Panc1 (cell line): ENCODE data around the gene TRAF6. TPM values are rescaled to one million over a fixed set of nuclear protein-coding genes. Genes with fewer than 3 reads are reported as not detected.
"Not testable (repeated sequence)": the region's sequence is repeated elsewhere in the genome, so short reads cannot be mapped to it uniquely, and the experiment has no call there.

Experiments used
- ATAC-seq: fragments of 200-7000 bp; cut with Tn5 transposase; 2 replicates; pipeline ENCODE4 v1.9.1; 2020; ENCODE audit warnings: mild to moderate bottlenecking, moderate library complexity
- BruUV-seq: library from RNA; stranded (reverse); fragments of 400-500 nt; replicated peaks from 2 replicates; lab custom pipeline; 2021; lab: Mats Ljungman, UMichigan
- CTCF ChIA-PET: fragments of 300-600 bp; sonication (Branson Sonifier 250); formaldehyde crosslinking; loops from one replicate; lab custom pipeline; 2022; ENCODE audit warnings: antibody characterized with exemption; lab: Charles Lee
- POLR2A ChIA-PET: fragments of 300-600 bp; sonication (Branson Sonifier 250); formaldehyde crosslinking; loops from one replicate; lab custom pipeline; 2022; ENCODE audit warnings: antibody characterized with exemption; lab: Charles Lee
- DNase-seq: peaks from one replicate; pipeline ENCODE4 v3.0.0-alpha.2; 2010; ENCODE audit warnings: low read depth, low spot score
- H3K27ac ChIP-seq: 2 replicates; pipeline ENCODE4 v1.5.1; 2011; ENCODE audit warnings: mild to moderate bottlenecking, low read length, inconsistent platforms
- H3K27me3 ChIP-seq: fragments of 200-500 bp; sonication (Bioruptor generic); 2 replicates; pipeline ENCODE4 v1.6.0; 2014; ENCODE audit warnings: low read length, inconsistent platforms; ENCODE audit not compliant: control insufficient read depth, insufficient read depth
- H3K36me3 ChIP-seq: fragments of 200-500 bp; sonication (Bioruptor generic); 2 replicates; pipeline ENCODE4 v1.5.1; 2014; ENCODE audit warnings: inconsistent platforms, mild to moderate bottlenecking, low read length, moderate library complexity; ENCODE audit not compliant: control insufficient read depth, insufficient read depth
- H3K4me1 ChIP-seq: 2 replicates; pipeline ENCODE4 v1.5.1; 2011; ENCODE audit warnings: inconsistent platforms, mild to moderate bottlenecking, low read length, moderate library complexity; ENCODE audit not compliant: control insufficient read depth, insufficient read depth
- H3K4me3 ChIP-seq, 2 experiments: 2 replicates each; pipeline ENCODE4 v1.5.1; 2011 to 2012; ENCODE audit warnings: low read depth in 2 of 2, low read length in 2 of 2, mild to moderate bottlenecking in 2 of 2, inconsistent platforms in 1 of 2, moderate library complexity in 1 of 2
- H3K9me3 ChIP-seq: fragments of 200-500 bp; sonication (Bioruptor generic); 2 replicates; pipeline ENCODE4 v1.5.1; 2014; ENCODE audit warnings: low read depth, mild to moderate bottlenecking, inconsistent platforms, low read length, moderate library complexity; ENCODE audit not compliant: control insufficient read depth, insufficient read depth
- POLR2AphosphoS5 ChIP-seq: IDR thresholded peaks from 2 replicates; pipeline ENCODE4 v1.6.1; 2012; ENCODE audit warnings: mild to moderate bottlenecking, low read depth, low read length, moderate library complexity
- SIN3A ChIP-seq: IDR thresholded peaks from 2 replicates; pipeline ENCODE4 v1.6.1; 2012; ENCODE audit warnings: low read depth, mild to moderate bottlenecking, low read length, moderate library complexity, borderline replicate concordance; ENCODE audit not compliant: insufficient read depth
- TCF7L2 ChIP-seq: IDR thresholded peaks from 2 replicates; pipeline ENCODE4 v1.6.1; 2011; ENCODE audit warnings: mild to moderate bottlenecking, low read depth, low read length, inconsistent platforms
- in situ Hi-C: cut with HindIII; loops from 2 replicates; pipeline ENCODE4 v1.10.0; 2016; ENCODE audit warnings: low sequenced_read_pairs, low pct_unique_long_range_greater_than_20kb
- intact Hi-C: fragments of 100-400 bp; cut with micrococcal nuclease; formaldehyde crosslinking; loops from one replicate; pipeline ENCODE4 v1.10.0; 2022; ENCODE audit not compliant: unreplicated experiment
- total RNA-seq: library from RNA; stranded (reverse); gene quantifications from one replicate; pipeline ENCODE4 v1.2.1, GENCODE V29; 2021; ENCODE audit not compliant: unreplicated experiment
- TF ChIP-seq, protein P1 (sequence below): fragments of 450-650 bp; IDR thresholded peaks from 2 replicates; pipeline ENCODE4 v1.5.1; 2017; ENCODE audit warnings: mild to moderate bottlenecking
- TF ChIP-seq, protein P2 (sequence below), 2 experiments: IDR thresholded peaks; 2 replicates each; pipeline ENCODE4 v1.6.1; 2011 to 2012; ENCODE audit warnings: low read depth in 2 of 2, control low read depth in 1 of 2, low read length in 1 of 2, mild to moderate bottlenecking in 1 of 2, moderate library complexity in 1 of 2; ENCODE audit not compliant: insufficient read depth in 1 of 2

TRAF6 gene
- total RNA-seq, 1 experiment from 2014 or later, result 10.9 TPM

DNA sequence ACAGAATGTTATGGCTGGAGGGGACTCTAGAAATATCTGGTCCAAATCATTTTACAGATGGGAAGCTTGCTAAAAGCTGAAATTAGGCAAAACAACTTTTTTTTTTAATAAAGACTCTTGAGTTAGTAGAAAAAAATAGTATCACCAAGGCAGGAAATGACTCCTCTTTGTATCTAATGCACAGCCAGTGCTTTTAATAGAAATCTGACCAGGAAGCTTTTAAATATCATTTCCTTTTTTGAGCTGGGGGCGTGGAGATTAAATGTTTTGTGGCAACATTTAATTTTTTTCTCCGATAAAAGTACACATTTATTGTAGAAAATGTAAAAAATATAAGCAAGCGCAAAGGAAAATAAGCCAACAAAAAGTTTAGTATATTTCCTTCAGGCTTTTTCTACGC, 22.5 kb downstream of the TRAF6 start:
- H3K27me3 ChIP-seq, result no peaks in the 10 kb centered on the region
- H3K36me3 ChIP-seq, result peaks cover 7% of the 10 kb centered on the region
- no TSS peak for BruUV-seq
- in situ Hi-C loops (no loop called here), intact Hi-C loops (no loop called here)
- no peak overlapping the region for H3K27ac ChIP-seq
- no peaks in the 10 kb centered on the region for H3K4me1 ChIP-seq
- POLR2A ChIA-PET, result interaction anchor here (0.8 kb wide), 1 partner anchor 14 kb away, joined by 8 read pairs; no protein-coding TSS in a partner anchor
- H3K4me3 ChIP-seq, result no peak overlapping the region
- CTCF ChIA-PET, result no interaction called here
- ATAC-seq, result no peak
- H3K9me3 ChIP-seq, result no peaks in the 10 kb centered on the region
- DNase-seq, result no peak
- TF ChIP-seq, protein P1, sequence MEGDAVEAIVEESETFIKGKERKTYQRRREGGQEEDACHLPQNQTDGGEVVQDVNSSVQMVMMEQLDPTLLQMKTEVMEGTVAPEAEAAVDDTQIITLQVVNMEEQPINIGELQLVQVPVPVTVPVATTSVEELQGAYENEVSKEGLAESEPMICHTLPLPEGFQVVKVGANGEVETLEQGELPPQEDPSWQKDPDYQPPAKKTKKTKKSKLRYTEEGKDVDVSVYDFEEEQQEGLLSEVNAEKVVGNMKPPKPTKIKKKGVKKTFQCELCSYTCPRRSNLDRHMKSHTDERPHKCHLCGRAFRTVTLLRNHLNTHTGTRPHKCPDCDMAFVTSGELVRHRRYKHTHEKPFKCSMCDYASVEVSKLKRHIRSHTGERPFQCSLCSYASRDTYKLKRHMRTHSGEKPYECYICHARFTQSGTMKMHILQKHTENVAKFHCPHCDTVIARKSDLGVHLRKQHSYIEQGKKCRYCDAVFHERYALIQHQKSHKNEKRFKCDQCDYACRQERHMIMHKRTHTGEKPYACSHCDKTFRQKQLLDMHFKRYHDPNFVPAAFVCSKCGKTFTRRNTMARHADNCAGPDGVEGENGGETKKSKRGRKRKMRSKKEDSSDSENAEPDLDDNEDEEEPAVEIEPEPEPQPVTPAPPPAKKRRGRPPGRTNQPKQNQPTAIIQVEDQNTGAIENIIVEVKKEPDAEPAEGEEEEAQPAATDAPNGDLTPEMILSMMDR, result no peak
- TF ChIP-seq TCF7L2, result no peak
- TF ChIP-seq SIN3A, result no peak
- TF ChIP-seq, protein P2, sequence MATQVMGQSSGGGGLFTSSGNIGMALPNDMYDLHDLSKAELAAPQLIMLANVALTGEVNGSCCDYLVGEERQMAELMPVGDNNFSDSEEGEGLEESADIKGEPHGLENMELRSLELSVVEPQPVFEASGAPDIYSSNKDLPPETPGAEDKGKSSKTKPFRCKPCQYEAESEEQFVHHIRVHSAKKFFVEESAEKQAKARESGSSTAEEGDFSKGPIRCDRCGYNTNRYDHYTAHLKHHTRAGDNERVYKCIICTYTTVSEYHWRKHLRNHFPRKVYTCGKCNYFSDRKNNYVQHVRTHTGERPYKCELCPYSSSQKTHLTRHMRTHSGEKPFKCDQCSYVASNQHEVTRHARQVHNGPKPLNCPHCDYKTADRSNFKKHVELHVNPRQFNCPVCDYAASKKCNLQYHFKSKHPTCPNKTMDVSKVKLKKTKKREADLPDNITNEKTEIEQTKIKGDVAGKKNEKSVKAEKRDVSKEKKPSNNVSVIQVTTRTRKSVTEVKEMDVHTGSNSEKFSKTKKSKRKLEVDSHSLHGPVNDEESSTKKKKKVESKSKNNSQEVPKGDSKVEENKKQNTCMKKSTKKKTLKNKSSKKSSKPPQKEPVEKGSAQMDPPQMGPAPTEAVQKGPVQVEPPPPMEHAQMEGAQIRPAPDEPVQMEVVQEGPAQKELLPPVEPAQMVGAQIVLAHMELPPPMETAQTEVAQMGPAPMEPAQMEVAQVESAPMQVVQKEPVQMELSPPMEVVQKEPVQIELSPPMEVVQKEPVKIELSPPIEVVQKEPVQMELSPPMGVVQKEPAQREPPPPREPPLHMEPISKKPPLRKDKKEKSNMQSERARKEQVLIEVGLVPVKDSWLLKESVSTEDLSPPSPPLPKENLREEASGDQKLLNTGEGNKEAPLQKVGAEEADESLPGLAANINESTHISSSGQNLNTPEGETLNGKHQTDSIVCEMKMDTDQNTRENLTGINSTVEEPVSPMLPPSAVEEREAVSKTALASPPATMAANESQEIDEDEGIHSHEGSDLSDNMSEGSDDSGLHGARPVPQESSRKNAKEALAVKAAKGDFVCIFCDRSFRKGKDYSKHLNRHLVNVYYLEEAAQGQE (IDR thresholded peaks at IDR 0.05; ENCODE audit: insufficient read depth in 1 of 2, low read depth in 2 of 2, low read length in 1 of 2), result no peak
- no peak for TF ChIP-seq POLR2AphosphoS5

DNA sequence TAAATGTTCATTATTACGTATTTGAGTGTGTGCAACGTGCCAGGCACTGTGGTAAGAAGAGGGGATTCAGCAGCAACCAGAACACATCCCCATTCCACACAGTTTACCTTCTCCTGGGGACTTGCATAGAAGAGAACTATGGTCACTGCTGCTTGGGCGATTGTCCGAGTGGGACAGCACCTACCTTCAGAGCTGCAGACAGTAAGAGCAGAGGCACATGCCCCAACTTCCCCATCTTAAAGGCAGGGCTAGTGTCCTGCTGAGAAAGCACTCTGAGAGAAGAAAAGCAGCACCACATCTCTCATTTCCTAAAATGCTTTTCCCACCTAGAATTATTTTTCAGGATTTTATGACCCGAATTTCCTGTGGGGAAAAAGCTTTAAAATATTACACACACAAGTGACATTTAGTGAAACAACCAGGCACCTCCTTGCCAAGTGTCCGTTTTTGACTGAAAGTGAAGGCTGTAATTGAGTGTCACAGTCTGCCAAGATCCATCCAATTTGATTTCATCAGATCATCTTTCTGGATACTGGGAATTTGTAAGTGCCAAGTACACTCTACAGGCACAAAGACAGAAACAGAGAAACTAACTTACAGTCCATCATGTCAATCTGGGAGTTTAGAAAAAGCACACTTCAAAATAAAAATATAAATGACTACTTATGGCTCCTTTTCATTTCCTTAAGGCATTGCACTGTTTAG, 24.6 kb downstream of the TRAF6 start:
- no peak for TF ChIP-seq TCF7L2
- TF ChIP-seq, protein P2 (IDR thresholded peaks at IDR 0.05; ENCODE audit: insufficient read depth in 1 of 2, low read depth in 2 of 2, low read length in 1 of 2), result no peak
- no peak for TF ChIP-seq POLR2AphosphoS5
- TF ChIP-seq SIN3A, result no peak
- TF ChIP-seq, protein P1, result no peak
- Histone ChIP-seq H3K9me3 (no peaks in the 10 kb centered on the region), H3K27ac (no peak overlapping the region), H3K4me1 (no peaks in the 10 kb centered on the region), H3K36me3 (peaks cover 4% of the 10 kb centered on the region; the same call in 1 of the 2 replicates), H3K27me3 (no peaks in the 10 kb centered on the region), H3K4me3 (no peak overlapping the region)
- no TSS peak for BruUV-seq
- DNase-seq (no peak), ATAC-seq (no peak)
- in situ Hi-C loops (no loop called here), intact Hi-C loops (no loop called here)
- ChIA-PET CTCF (no interaction called here), POLR2A (no interaction called here)

DNA sequence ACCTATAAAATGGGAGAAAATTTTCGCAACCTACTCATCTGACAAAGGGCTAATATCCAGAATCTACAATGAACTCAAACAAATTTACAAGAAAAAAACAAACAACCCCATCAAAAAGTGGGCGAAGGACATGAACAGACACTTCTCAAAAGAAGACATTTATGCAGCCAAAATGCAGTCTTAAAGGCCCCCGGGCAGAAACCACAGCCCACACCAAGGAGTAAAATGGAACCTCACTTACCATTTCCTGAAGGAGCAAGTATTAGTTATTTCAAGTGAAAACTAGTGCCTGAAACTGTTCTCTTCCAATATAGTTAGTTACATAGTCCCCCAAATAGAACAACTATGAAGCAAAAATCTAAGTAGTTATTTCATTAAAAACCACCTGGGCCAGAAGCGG, 27.0 kb downstream of the TRAF6 start:
- H3K4me1 ChIP-seq, POLR2A ChIA-PET, H3K4me3 ChIP-seq, BruUV-seq, CTCF ChIA-PET, DNase-seq, H3K9me3 ChIP-seq, H3K27ac ChIP-seq, ATAC-seq, in situ Hi-C loops, H3K27me3 ChIP-seq, H3K36me3 ChIP-seq, intact Hi-C loops: not testable (repeated sequence)
